GM12801 (cell line): ENCODE results near the gene ATP6V0E1.

ENCODE experiments used
- TF ChIP-seq, protein P1 (sequence below): IDR thresholded peaks from one replicate; pipeline ENCODE4 v1.5.1; 2011; ENCODE audit warnings: control low read depth; ENCODE audit not compliant: insufficient read length; ENCODE audit errors: extremely low read depth

Gene ATP6V0E1

DNA sequence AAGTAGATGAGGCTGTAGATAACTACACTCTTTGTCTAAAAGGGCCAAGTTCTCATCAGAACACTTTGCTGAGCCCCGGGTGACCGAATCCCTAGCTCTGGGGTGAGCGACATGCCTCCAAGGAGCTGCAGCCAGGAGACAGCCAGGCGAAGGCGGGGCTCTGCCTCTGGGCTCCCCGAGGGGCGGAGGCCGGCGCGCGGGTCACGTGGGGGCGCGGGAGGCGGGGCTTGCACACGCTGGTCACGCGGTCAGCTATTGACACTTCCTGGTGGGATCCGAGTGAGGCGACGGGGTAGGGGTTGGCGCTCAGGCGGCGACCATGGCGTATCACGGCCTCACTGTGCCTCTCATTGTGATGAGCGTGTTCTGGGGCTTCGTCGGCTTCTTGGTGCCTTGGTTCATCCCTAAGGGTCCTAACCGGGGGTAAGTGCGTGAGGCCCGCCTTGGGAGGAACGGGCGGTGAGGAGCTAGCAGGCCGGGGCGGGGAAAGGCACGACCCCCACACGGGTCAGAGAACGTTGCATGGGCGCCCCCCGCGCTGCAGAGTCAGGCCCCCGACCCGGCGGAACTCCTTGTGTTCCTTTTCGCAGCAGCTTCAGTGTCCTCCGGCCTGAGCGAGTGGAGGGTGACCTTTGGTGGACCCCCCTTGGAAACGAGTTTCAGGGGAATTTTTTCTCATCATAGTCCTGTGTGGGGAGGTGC lies at the start of gene ATP6V0E1:
Gene ATP6V0E1, plus strand, starts transcription at position 230 of the 702 bp plus-strand sequence. Its CDS starts 90 bp downstream, at position 320.
- TF ChIP-seq, protein P1, sequence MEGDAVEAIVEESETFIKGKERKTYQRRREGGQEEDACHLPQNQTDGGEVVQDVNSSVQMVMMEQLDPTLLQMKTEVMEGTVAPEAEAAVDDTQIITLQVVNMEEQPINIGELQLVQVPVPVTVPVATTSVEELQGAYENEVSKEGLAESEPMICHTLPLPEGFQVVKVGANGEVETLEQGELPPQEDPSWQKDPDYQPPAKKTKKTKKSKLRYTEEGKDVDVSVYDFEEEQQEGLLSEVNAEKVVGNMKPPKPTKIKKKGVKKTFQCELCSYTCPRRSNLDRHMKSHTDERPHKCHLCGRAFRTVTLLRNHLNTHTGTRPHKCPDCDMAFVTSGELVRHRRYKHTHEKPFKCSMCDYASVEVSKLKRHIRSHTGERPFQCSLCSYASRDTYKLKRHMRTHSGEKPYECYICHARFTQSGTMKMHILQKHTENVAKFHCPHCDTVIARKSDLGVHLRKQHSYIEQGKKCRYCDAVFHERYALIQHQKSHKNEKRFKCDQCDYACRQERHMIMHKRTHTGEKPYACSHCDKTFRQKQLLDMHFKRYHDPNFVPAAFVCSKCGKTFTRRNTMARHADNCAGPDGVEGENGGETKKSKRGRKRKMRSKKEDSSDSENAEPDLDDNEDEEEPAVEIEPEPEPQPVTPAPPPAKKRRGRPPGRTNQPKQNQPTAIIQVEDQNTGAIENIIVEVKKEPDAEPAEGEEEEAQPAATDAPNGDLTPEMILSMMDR = no peak

DNA sequence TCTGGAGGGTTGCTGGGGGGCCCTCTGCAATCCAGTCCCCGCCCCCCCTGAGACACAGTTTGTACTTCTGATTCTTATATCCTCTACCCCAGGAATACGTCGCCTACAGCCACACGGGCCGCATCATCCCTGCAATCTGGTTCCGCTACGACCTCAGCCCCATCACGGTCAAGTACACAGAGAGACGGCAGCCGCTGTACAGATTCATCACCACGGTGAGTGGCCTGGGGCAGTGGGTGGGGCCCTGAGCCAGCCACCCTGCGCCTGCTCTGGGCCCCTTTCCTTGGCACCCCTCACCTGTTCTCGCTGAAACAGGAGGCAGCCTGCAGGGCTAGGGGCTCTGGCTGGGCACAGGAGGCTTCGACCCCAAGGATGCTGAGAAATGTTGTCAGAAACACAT lies 48.5 kb upstream of the ATP6V0E1 start:
- TF ChIP-seq, protein P1 = no peak

DNA sequence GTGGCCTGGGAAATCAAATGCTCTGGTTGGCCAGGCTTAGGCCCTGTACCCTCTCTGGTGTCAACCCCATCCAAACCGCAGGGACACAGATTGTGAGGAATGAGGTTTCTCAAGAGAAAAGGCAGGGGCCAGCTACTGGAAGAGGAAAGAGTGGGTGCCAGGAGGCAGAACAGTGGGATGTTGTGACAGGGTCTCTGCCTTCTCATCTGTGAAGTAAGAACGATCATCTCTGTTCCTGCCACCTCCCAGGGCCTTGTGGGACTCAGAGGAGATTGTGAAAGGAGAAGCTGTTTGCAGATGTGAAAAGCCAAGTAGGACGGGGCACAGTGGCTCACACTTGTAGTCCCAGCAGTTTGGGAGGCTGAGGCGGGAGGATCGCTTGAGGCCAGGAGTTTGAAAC lies 47.2 kb upstream of the ATP6V0E1 start:
- TF ChIP-seq, protein P1 = no peak

DNA sequence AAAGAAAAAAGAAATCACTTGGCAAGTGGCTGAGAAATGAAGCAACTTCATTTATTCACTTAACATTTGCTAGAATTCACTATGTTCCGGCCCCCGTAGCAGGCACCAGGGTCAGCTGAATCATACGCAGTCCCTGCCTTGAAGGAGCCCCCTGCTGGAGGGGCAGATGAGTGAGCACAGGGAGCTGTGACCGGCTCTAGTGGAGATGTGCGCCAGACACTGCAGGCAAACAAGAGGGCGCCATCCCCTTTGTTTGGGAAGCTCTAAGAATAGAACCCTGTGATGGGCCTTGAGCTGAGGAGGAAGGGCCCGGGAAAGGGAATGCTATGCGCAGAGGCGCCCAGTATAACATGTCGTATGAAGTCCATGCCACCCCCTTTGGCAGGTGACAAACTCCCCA lies 44.5 kb upstream of the ATP6V0E1 start:
- TF ChIP-seq, protein P1 = no peak

DNA sequence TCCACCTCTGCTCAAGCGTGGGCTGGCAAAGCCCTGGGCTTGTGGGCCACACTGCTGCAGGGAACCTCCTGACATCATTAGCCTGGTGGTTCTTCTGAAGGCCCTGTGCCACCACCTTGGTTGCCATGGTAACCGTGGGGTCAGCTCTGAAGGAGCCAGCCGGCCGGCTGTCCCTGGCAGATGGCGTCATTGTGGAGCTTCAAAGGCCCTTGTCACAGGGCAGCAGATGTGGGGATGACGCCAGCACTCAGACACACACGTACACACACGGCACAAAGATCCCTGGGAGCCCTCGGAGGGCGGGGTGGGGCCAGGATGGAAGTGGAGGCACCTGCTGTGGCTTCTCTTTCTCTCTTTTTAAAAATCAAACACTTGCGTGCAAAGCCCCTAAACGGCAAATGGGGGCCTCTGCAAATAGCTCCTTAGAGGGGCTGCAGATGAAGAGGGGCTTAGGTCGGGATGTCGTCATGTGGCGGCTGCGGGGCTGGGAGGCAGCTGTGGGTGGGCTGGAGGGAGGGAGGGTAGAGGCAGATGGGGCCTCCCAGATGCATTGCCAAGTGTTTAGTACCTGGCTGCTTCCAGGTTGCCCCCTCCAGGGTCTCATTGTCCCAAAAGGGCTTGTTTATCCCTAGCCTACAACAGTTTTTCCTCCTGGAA lies 43.8 kb upstream of the ATP6V0E1 start:
- TF ChIP-seq, protein P1 = no peak

DNA sequence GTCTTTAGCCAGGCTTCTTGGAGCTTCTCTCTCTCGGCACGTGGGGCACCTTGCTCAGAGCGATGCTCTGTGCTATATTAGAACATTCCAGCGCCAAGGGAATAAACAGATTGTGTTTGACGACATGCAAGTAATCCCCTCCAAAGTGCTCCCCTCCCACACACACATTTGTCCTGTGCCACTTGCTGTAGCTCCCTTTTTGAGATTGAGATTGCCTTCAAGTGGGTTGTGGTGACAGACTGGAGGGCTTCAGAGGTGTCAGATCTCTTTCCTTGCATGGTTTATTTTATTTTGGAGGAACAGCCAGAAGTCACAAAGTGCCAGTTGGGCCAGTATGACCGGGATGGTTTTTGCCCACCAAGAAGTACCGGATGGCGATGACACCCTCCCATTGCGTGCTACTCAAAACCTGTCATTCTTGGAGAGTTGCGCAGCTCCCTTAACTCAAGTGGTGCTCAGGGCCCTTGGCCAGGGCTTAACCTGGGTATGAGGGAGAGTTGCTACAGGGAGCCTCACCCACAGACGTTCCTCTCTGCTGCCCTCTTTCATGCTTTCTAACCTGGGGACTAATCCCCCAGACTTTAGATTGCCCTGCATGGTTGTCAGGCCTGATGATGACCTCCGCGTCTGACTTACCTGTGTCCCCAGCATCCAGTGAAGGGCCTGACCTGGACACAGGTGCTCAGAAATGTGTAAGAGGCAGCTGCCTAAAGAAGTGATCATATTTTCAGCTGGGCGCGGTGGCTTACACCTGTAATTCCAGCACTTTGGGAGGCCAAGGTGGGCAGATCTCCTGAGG lies 43.1 kb upstream of the ATP6V0E1 start:
- TF ChIP-seq, protein P1 = no peak

DNA sequence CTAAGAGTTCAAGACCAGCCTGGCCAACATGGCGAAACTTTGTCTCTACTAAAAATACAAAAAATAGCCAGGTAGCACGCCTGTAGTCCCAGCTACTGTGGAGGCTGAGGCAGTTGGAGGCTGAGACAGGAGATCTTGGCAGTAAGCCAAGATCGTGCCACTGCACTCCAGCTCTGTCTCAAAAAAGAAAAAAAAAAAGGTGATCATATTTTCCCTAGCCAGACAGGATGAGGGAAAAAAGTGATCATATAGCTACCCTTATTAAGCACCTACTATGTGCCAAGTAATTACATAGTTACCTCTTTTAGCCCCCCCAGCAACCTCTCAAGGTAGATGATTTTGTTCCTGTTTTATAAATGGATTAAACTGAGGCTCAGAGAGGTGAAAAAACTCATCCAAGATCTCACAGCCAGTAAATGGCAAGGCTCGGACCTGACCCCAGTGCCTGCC lies 42.5 kb upstream of the ATP6V0E1 start:
- TF ChIP-seq, protein P1 = no peak
